IPS-15b (cell line): ENCODE data around the gene MGST2.

Experiments
- H3K27me3 ChIP-seq: one replicate; pipeline ENCODE4 v1.6.1; 2013; ENCODE audit warnings: low read length; ENCODE audit not compliant: control insufficient read depth, insufficient read depth
- H3K36me3 ChIP-seq: one replicate; pipeline ENCODE4 v1.6.1; 2013; ENCODE audit warnings: low read length; ENCODE audit not compliant: control insufficient read depth, insufficient read depth
- H3K4me1 ChIP-seq: one replicate; pipeline ENCODE4 v1.6.1; 2013; ENCODE audit warnings: mild to moderate bottlenecking, low read length; ENCODE audit not compliant: control insufficient read depth, insufficient read depth
- H3K4me3 ChIP-seq: one replicate; pipeline ENCODE4 v1.5.1; 2013; ENCODE audit warnings: low read depth, low read length
- H3K9ac ChIP-seq: one replicate; pipeline ENCODE4 v1.6.1; 2013; ENCODE audit warnings: low read depth, mild to moderate bottlenecking, low read length
- H3K9me3 ChIP-seq: one replicate; pipeline ENCODE4 v1.6.1; 2013; ENCODE audit warnings: mild to moderate bottlenecking, low read length; ENCODE audit not compliant: control insufficient read depth, insufficient read depth

MGST2 gene

DNA sequence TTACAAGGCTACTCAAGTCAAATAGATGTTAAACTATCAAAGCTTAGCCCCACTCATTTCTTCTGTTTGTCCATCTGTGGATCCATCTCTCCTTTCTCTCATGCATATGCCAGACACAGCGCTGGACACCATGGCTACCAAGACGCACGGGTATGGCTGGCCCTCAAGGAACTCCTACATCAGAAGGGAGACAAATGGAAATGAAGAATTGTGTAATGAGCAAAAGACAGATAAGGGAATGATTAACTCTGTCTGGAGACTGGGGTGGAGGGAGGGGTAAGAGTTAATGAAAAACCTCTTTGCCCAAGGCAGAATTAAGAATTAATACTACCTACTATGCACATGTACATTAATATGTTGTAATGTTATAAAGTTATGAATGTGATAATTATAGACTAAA, 88.1 kb downstream of the MGST2 start:
- peaks cover 2% of the 10 kb centered on the region for H3K4me1 ChIP-seq
- no peak overlapping the region for H3K9ac ChIP-seq
- H3K27me3 ChIP-seq: no peaks in the 10 kb centered on the region
- no peaks in the 10 kb centered on the region for H3K36me3 ChIP-seq
- H3K4me3 ChIP-seq: no peak overlapping the region
- H3K9me3 ChIP-seq: no peaks in the 10 kb centered on the region
